ENCODE measurements around the gene GALNT2.

The GALNT2 gene

GRCh38 chr1:230230948-230231773 lies 164.1 kb downstream of the GALNT2 start:
- TF ChIP-seq, protein P1, sequence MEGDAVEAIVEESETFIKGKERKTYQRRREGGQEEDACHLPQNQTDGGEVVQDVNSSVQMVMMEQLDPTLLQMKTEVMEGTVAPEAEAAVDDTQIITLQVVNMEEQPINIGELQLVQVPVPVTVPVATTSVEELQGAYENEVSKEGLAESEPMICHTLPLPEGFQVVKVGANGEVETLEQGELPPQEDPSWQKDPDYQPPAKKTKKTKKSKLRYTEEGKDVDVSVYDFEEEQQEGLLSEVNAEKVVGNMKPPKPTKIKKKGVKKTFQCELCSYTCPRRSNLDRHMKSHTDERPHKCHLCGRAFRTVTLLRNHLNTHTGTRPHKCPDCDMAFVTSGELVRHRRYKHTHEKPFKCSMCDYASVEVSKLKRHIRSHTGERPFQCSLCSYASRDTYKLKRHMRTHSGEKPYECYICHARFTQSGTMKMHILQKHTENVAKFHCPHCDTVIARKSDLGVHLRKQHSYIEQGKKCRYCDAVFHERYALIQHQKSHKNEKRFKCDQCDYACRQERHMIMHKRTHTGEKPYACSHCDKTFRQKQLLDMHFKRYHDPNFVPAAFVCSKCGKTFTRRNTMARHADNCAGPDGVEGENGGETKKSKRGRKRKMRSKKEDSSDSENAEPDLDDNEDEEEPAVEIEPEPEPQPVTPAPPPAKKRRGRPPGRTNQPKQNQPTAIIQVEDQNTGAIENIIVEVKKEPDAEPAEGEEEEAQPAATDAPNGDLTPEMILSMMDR (IDR thresholded peaks at IDR 0.05): no peak
- Histone ChIP-seq H3K27me3 (no peaks in the 10 kb centered on the region), H3K9me3 (no peaks in the 10 kb centered on the region), H3K4me3 (ENCODE audit: low read depth in 1 of 2, low read length in 1 of 2) (no peak overlapping the region), H3K4me1 (ENCODE audit: control insufficient read depth in 1 of 2, insufficient read depth in 1 of 2, low read depth in 1 of 2, low read length in 1 of 2) (no peaks in the 10 kb centered on the region), H3K27ac (no peak overlapping the region), H3K36me3 (peaks cover 9% of the 10 kb centered on the region)

DNA sequence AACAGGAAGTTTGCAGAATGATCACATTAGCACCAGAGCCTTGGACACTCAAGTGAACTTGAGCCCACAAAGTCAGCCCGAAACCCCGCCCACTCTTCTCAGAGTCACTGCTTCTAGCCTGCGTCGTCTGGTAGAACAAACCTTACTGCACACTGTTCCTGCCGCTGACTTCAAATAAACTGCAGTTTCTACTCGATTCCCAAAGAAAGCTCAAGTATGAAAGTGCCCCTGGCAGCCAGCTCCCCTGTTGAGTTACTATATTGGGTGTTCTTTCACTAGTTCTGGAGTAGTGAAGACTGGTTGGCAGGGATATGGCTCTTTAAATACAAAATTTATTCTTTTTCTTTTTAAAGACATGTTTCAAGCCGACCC lies 164.7 kb downstream of the GALNT2 start:
- Histone ChIP-seq H3K4me3 (ENCODE audit: low read depth in 1 of 2, low read length in 1 of 2) (no peak overlapping the region), H3K27me3 (no peaks in the 10 kb centered on the region), H3K36me3 (peaks cover 11% of the 10 kb centered on the region), H3K9me3 (no peaks in the 10 kb centered on the region), H3K27ac (no peak overlapping the region), H3K4me1 (ENCODE audit: control insufficient read depth in 1 of 2, insufficient read depth in 1 of 2, low read depth in 1 of 2, low read length in 1 of 2) (no peaks in the 10 kb centered on the region)
- TF ChIP-seq, protein P1 (IDR thresholded peaks at IDR 0.05): no peak

DNA sequence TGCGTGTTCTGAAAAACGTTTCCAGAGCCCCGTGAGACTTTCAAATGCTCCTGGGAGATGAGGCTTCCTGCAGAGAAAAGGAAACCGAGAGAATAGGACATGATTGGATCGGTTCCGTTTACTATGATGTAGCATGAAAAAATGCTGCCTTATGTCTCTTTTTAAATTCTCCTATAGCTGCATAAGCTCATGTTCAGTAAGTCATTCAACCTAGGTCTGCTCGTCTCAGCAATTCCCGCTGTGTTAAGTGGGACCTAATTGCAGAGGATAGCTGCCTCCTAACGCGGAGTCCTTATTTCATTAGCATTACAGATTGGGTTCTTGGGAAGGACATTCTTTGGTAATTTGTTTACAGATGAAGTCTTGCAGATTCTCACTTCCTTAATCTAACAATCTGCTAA lies 165.3 kb downstream of the GALNT2 start:
- TF ChIP-seq, protein P1 (IDR thresholded peaks at IDR 0.05): no peak

GRCh38 chr1:230233786-230234185 lies 166.7 kb downstream of the GALNT2 start:
- H3K9me3 ChIP-seq: no peaks in the 10 kb centered on the region
- H3K4me1 ChIP-seq (ENCODE audit: control insufficient read depth in 1 of 2, insufficient read depth in 1 of 2, low read depth in 1 of 2, low read length in 1 of 2): no peaks in the 10 kb centered on the region
- H3K4me3 ChIP-seq (ENCODE audit: low read depth in 1 of 2, low read length in 1 of 2): no peak overlapping the region
- H3K27me3 ChIP-seq: no peaks in the 10 kb centered on the region
- H3K27ac ChIP-seq: no peak overlapping the region
- TF ChIP-seq, protein P1 (IDR thresholded peaks at IDR 0.05): no peak
- peaks cover 23% of the 10 kb centered on the region for H3K36me3 ChIP-seq

More for the DNA sequence above, 165.3 kb downstream of the GALNT2 start:
- no peaks in the 10 kb centered on the region for H3K27me3 ChIP-seq
- no peaks in the 10 kb centered on the region for H3K4me1 ChIP-seq (ENCODE audit: control insufficient read depth in 1 of 2, insufficient read depth in 1 of 2, low read depth in 1 of 2, low read length in 1 of 2)
- H3K27ac ChIP-seq: no peak overlapping the region
- H3K36me3 ChIP-seq: peaks cover 17% of the 10 kb centered on the region
- H3K9me3 ChIP-seq: no peaks in the 10 kb centered on the region
- H3K4me3 ChIP-seq (ENCODE audit: low read depth in 1 of 2, low read length in 1 of 2): no peak overlapping the region

- Histone ChIP-seq H3K4me3 (ENCODE audit: low read depth in 1 of 2, low read length in 1 of 2) (no peak overlapping the region), H3K9me3 (no peaks in the 10 kb centered on the region)
- TF ChIP-seq, protein P1 (IDR thresholded peaks at IDR 0.05): no peak
Observed at GRCh38 chr1:230235876-230236275, 168.8 kb downstream of the GALNT2 start.

More at GRCh38 chr1:230235876-230236275, 168.8 kb downstream of the GALNT2 start:
- Histone ChIP-seq H3K4me1 (ENCODE audit: control insufficient read depth in 1 of 2, insufficient read depth in 1 of 2, low read depth in 1 of 2, low read length in 1 of 2) (no peaks in the 10 kb centered on the region), H3K27ac (no peak overlapping the region), H3K36me3 (peaks cover 23% of the 10 kb centered on the region), H3K27me3 (no peaks in the 10 kb centered on the region)
